HG03442 (cell line): Measurements from ENCODE around the gene UTF1.
A peak's percentile ranks its signal among the peaks of the same experiment; 100 is the strongest.
"Not testable (repeated sequence)": the region's sequence is repeated elsewhere in the genome, so short reads cannot be mapped to it uniquely, and the experiment has no call there.

Experiments
- ATAC-seq: cut with Tn5 transposase; IDR thresholded peaks from one replicate; pipeline ENCODE4 v1.9.1; 2021; ENCODE audit warnings: mild to moderate bottlenecking, moderate library complexity; ENCODE audit not compliant: unreplicated experiment

UTF1 gene

GRCh38 chr10:133261726-133262325 lies 31.8 kb downstream of the UTF1 start:
- ATAC-seq: peak; percentile 49

- no peak for ATAC-seq
Measured at GRCh38 chr10:133262696-133263095, 32.7 kb downstream of the UTF1 start.

DNA sequence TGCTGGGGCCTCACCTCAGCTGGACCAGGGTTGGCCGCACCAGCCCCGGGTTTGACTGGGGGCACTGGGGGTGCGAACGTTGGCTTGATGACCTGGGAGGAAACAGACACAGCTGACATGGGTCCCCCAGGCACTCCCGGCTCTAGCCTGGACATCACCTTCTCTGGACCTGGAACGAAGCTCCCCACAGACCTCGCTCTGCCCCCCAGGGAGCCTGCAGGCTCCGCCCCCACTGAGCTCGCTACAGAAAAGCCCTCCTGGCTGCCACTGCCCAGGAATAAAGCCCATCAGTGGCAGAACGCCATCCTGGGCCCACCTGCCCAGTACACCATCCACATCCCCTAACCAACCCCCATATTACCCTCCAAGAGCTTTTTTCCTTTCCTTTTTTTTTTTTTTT lies 33.7 kb downstream of the UTF1 start:
- no peak for ATAC-seq

GRCh38 chr10:133264461-133264860 lies 34.4 kb downstream of the UTF1 start:
- no peak for ATAC-seq

GRCh38 chr10:133265052-133265451 lies 35.0 kb downstream of the UTF1 start:
- ATAC-seq: not testable (repeated sequence)

- no peak for ATAC-seq
Measured at GRCh38 chr10:133266056-133266795, 36.2 kb downstream of the UTF1 start.

DNA sequence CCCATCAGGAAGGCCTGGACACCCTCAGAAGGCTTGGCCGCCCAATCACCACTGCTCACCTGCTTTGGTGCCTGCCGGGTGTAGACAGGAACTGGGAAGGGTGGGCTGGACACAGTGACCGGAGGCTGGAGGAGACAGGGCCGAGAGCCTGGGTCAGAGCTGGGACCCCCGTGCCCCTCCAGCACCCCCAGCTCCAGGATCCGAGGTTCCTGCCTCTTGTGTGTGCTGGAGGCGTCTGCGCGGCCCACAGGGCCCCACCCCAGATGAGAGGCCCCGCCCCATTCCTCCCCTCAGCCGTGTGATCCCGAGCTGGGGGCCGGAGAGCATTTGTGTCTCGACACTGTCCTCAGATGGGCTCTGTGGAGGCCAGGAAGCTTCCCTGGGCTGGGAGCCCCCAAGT lies 37.3 kb downstream of the UTF1 start:
- no peak for ATAC-seq

DNA sequence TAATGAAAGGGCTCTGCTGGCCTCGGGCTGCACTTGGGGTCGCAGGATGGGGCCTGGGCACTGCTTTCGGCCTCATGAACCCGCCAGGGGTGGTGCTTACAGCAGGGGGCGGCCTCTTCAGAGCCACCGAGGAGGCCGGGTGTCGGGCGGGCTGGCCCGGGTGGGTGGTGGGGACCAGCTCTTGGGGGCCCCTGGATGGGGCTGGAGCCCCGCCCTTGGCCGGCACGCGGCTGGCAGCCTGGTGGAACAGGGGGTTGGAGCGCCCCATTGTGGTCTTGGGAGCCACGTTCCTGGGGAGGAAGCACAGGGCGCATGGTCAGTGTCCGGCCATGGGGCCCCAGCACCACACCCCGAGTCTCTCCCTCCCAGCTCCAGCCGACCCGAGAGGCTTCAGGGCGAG lies 37.8 kb downstream of the UTF1 start:
- no peak for ATAC-seq

DNA sequence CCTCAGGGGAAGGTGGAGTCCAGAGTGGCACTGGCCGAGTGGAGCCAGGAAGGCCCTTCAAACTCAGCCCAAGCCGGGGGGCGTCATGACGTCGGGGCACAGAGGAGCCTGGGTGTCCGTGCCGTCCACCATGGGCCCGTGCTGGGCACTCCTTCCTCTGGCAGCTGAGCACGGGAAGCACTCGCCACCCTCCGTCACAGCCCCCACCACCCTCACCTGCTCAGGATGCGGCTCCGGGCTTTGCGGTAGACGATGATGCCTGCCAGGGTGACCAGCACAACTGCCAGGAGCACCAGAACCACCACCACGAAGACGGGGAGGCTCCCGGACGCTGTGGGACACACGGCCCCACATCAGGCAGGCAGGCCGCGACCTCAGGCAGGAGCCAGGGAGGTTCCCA lies 38.5 kb downstream of the UTF1 start:
- no peak for ATAC-seq

DNA sequence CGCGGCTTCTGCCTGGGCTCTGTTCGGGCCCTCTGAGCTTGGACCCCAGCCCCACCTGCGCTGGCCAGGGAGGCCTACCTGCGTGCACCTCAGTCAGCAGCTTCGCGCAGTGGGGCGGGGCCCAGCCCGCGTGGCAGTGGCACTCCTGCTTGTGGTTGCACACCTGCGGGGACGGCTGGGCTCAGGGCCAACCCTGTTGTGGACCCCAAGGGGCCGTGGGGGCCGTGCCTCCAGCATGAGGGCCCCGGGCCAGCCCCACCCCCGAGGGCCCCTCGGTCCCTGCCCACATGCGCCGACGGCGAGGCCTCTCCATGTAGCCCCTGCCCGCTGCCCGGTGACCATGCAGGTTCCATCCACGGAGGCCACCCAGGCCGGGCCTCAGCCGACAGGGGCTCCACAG lies 39.4 kb downstream of the UTF1 start:
- ATAC-seq: no peak

DNA sequence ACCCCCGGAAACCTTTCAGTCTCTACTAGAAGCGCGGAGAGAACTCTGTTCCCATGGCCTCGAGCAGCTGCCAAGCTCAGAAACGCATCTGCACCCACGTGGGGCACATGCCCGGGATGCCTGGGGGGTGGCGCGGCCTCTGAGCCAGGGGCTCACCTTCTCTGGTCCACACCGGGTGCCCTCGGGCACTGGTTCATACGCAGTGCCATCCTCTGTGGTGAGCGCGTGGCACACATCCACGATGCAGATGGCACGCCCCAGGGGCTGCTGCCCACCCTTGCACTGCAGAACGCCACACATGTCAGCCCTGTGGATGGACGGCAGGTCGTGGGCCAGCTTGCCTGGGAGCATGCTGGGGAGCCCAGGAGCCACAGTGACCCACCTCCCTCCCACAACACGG lies 40.2 kb downstream of the UTF1 start:
- no peak for ATAC-seq

DNA sequence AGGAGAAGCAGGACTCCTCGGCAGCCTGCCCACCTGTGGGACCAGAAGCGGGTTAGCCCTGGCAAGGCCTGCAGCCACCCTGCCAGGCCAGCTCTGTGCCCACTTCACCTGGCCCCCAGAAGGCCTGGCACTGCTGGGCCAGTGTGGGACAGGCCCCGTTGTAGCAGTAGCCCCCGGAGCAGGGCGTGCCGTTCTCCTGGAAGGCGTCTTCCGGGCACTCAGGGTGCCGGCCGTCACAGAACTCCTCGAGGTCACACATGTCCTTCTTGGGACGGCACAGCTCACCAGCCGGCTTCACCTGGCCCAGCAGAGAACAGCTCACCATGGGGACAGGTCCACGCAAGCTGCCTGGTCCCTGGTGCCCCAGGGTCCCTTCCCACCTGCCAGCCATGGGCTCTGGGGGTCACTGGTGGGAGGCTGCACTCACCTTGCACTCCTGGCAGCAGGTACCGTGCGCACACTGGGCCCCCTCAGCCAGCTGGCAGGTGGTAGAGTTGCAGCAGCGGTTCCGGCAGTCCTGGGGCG lies 40.8 kb downstream of the UTF1 start:
- no peak for ATAC-seq

DNA sequence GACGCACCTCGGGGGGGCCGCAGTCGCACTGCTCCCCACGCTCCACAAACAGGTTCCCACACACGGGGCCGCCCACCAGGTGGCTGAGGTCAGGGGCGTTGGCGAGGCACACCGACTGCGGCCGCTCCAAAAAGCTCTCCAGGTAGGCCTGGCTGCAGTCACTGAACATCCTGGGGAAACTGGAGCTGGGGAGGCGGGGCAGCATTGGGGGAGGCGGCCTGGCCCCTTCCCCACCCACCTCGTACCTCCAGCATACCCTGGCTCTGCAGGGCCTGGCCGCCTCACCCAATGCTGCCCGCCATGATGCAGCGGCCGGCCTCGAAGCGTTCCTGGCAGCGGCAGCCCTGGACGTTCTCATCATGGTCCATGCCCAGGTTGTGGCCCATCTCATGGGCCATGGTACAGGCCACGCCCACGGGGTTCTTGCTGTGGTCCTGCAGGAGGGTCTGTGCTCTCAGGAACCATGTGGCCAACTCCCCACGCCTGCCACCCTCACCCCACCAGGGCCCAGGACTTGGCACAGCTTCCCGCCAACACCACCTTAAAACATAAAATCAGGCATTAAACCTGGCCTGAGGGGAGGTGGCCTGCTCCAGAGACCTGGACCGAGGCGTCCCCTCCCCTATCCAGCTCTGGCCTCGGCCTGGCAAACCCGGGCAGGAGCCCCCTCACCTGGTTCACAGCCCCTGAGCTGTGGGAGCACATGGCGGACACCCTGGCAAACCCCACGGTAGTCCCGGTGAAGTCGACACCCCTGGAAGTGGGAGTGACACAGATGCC lies 41.7 kb downstream of the UTF1 start:
- ATAC-seq: no peak

DNA sequence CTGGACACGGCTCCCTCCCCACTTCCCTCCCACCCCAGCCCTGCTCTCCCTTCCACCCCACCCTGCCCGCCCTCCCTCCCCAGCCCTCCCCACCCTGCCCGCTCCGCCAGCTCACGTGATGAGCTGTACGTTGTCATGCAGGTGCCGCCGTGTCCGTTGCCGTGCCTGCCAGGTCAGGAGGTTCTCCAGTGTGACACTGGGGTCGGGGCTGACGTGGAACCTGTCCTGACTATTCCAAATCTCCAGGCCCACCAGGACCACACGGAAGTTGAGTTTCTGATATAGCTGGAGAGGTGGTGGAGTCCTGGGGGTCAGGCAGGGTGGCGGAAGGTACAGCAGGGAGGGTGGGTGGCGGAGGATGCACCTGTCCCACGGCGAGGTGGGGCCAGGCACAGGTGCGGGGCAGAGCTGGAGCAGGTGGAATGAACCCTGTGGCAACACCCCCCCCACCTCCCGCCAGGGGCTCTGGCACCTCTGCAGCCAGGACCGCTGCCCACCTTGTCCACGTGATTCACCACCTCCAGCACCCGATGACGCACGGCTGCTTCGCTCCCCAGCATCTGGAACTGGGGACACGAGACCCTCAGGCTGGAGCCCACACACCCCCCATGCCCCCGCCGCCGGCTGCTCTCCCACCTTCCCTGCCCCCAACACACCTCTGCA lies 42.4 kb downstream of the UTF1 start:
- ATAC-seq: no peak

DNA sequence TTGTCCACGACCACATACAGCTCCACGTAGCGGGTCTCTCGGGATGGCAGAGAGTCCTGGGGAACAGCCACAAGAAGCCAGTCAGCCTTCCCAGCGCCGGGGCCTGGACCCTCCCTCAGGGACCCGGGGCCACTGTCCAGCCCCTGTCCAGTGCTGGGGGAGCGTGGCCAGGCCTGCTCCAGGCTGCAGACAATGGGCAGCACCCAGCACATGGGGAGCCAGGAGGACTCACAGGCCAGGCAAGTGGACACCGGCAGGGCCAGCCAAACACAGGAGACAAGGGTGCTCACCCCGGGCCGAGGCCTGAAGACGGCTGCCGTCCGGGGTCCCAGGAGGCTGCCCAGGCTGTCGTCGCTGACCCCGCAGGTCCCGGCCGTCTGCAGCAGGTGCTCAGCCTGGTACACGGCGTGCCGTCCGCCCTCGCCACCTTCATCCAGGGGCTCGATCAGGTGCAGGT lies 43.0 kb downstream of the UTF1 start:
- ATAC-seq: no peak

- ATAC-seq: no peak
Measured at GRCh38 chr10:133273534-133274143, 43.6 kb downstream of the UTF1 start.

GRCh38 chr10:133274751-133275683 lies 45.0 kb downstream of the UTF1 start:
- peak; percentile 44 for ATAC-seq

- peak; percentile 30 for ATAC-seq
Measured at GRCh38 chr10:133275684-133276092, 45.7 kb downstream of the UTF1 start.

- ATAC-seq: no peak
Measured at GRCh38 chr10:133276100-133276434, 46.0 kb downstream of the UTF1 start.
